CD4-positive, alpha-beta memory T cell (primary cell): ENCODE measurements around the gene TCL1B. TPM values are rescaled to one million over a fixed set of nuclear protein-coding genes. Genes with fewer than 3 reads are reported as not detected.

Experiments
- CTCF ChIA-PET: fragments of 350-600 bp; sonication (Branson Sonifier 250); formaldehyde crosslinking; loops from one replicate; lab custom pipeline; 2021; ENCODE audit warnings: inconsistent platforms; ENCODE audit not compliant: partially characterized antibody; lab: Charles Lee
- POLR2A ChIA-PET: fragments of 350-600 bp; sonication (Branson Sonifier 250); formaldehyde crosslinking; loops from one replicate; lab custom pipeline; 2021; ENCODE audit not compliant: partially characterized antibody; lab: Charles Lee
- DNase-seq, 5 donors: peaks; one replicate each; pipeline versions ENCODE4 v3.0.0 to v3.0.0-alpha.2; 2020 to 2022; ENCODE audit warnings: mixed read lengths in 1 of 5
- H3K27ac ChIP-seq: one replicate; pipeline ENCODE4 v1.7.0; 2013; ENCODE audit warnings: low read depth, low read length
- H3K27me3 ChIP-seq: 2 replicates; pipeline ENCODE4 v1.7.0; 2013; ENCODE audit warnings: mild to moderate bottlenecking, low read length, moderate library complexity; ENCODE audit not compliant: insufficient read depth
- H3K36me3 ChIP-seq: 2 replicates; pipeline ENCODE4 v1.7.0; 2013; ENCODE audit warnings: mild to moderate bottlenecking, low read length, moderate library complexity; ENCODE audit not compliant: insufficient read depth
- H3K4me1 ChIP-seq: 2 replicates; pipeline ENCODE4 v1.7.0; 2013; ENCODE audit warnings: mild to moderate bottlenecking, low read length, moderate library complexity; ENCODE audit not compliant: insufficient read depth
- H3K4me3 ChIP-seq, 2 donors: one replicate each; pipeline ENCODE4 v1.7.0; 2013; ENCODE audit warnings: low read length in 2 of 2, mild to moderate bottlenecking in 1 of 2
- H3K9me3 ChIP-seq, 2 donors: one replicate each; pipeline ENCODE4 v1.7.0; 2013; ENCODE audit warnings: low read length in 2 of 2, control low read depth in 1 of 2; ENCODE audit not compliant: control insufficient read depth in 1 of 2
- H3K27ac Mint-ChIP-seq, 7 donors: one replicate each; pipeline ENCODE4 v1.8.0; 2020 to 2021; ENCODE audit warnings: mixed read lengths in 7 of 7, mild to moderate bottlenecking in 6 of 7, inconsistent platforms in 3 of 7, moderate library complexity in 3 of 7
- H3K27me3 Mint-ChIP-seq, 2 donors: one replicate each; pipeline ENCODE4 v1.8.0; 2020 to 2021; ENCODE audit warnings: mixed read lengths in 2 of 2
- H3K36me3 Mint-ChIP-seq, 2 donors: one replicate each; pipeline ENCODE4 v1.8.0; 2020 to 2021; ENCODE audit warnings: mixed read lengths in 2 of 2, inconsistent platforms in 1 of 2, mild to moderate bottlenecking in 1 of 2
- H3K4me1 Mint-ChIP-seq, 4 donors: one replicate each; pipeline ENCODE4 v1.8.0; 2020 to 2021; ENCODE audit warnings: mixed read lengths in 4 of 4, mild to moderate bottlenecking in 1 of 4
- H3K4me3 Mint-ChIP-seq, 8 donors: one replicate each; pipeline ENCODE4 v1.8.0; 2020 to 2021; ENCODE audit warnings: mixed read lengths in 8 of 8, mild to moderate bottlenecking in 7 of 8, moderate library complexity in 6 of 8, inconsistent platforms in 3 of 8
- H3K9me3 Mint-ChIP-seq, 8 donors: one replicate each; pipeline ENCODE4 v1.8.0; 2020 to 2021; ENCODE audit warnings: mixed read lengths in 8 of 8, mild to moderate bottlenecking in 5 of 8, inconsistent platforms in 3 of 8, moderate library complexity in 1 of 8
- intact Hi-C: fragments of 100-400 bp; cut with micrococcal nuclease; formaldehyde crosslinking; loops from one replicate; pipeline ENCODE4 v1.15.1; 2023
- polyA plus RNA-seq, 2 donors: library from polyadenylated mRNA; unstranded; fragments of 300-500 nt; fragmentation: Illumina TruSeq; gene quantifications; one replicate each; pipeline ENCODE4 v1.2.3, GENCODE V29; 2021
- total RNA-seq, 2 experiments: library from RNA; stranded (reverse); gene quantifications; one replicate each; pipeline ENCODE4 v1.2.3, GENCODE V29; 2021

TCL1B gene
- total and polyA plus RNA-seq, 4 experiments from 2014 or later, result not detected

DNA sequence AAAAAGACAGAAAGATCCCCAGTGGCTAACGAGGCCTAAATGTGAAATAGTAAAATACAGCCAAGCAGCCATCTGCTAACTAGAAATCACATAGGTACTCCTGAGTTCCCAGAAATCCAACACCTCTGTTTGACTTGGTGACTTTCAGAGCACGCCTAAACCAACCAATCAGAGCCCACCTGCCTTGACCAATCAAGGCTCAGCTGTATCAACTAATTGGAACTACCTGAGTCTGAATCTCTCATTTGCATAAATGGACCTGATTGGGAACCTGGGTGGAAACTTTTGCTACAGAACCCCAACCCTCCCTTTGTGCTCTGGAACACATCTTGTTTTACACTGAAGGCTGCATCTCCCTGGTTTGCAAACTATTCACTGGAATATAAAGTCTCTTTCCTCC lies 5.1 kb upstream of the TCL1B start:
- ChIA-PET CTCF (interaction anchor here (0.7 to 1.1 kb wide), 2 partner anchors 121 to 1175 kb away, joined by 3 read pairs; no protein-coding TSS in a partner anchor), POLR2A (no interaction called here)
- H3K36me3 ChIP-seq, result no peaks in the 10 kb centered on the region
- Mint-ChIP-seq H3K4me1 (no peaks in the 10 kb centered on the region), H3K36me3 (no peaks in the 10 kb centered on the region), H3K27ac (no peak overlapping the region), H3K9me3 (no peaks in the 10 kb centered on the region), H3K4me3 (no peak overlapping the region), H3K27me3 (peaks cover 15 to 24% of the 10 kb centered on the region in 2 donors)
- DNase-seq, result no peak
- no peaks in the 10 kb centered on the region for H3K9me3 ChIP-seq
- H3K4me1 ChIP-seq, result no peaks in the 10 kb centered on the region
- intact Hi-C loops, result loop anchor here (5.0 kb wide), 1 partner anchor 239 kb away; no protein-coding TSS in a partner anchor
- no peak overlapping the region for H3K27ac ChIP-seq
- H3K27me3 ChIP-seq, result no peaks in the 10 kb centered on the region
- H3K4me3 ChIP-seq, result no peak overlapping the region

GRCh38 chr14:95683793-95684192 lies 2.4 kb upstream of the TCL1B start:
- peak in 3 of 5 donors; percentile 9 to 26 (median 13) for DNase-seq
- no peaks in the 10 kb centered on the region for H3K4me1 ChIP-seq
- H3K27me3 ChIP-seq, result no peaks in the 10 kb centered on the region
- Mint-ChIP-seq H3K4me3 (no peak overlapping the region), H3K27me3 (peaks cover 6 to 23% of the 10 kb centered on the region in 2 donors), H3K36me3 (no peaks in the 10 kb centered on the region), H3K4me1 (no peaks in the 10 kb centered on the region), H3K9me3 (no peaks in the 10 kb centered on the region), H3K27ac (no peak overlapping the region)
- H3K9me3 ChIP-seq, result no peaks in the 10 kb centered on the region
- CTCF ChIA-PET, result interaction anchor here (0.9 to 2.2 kb wide), 4 partner anchors 13 to 124 kb away, joined by 3 to 18 read pairs (median 6); no protein-coding TSS in a partner anchor
- no peak overlapping the region for H3K4me3 ChIP-seq
- intact Hi-C loops, result loop anchor here (1.0 to 5.0 kb wide), 3 partner anchors 122 to 256 kb away; no protein-coding TSS in a partner anchor
- H3K36me3 ChIP-seq, result no peaks in the 10 kb centered on the region
- POLR2A ChIA-PET, result no interaction called here
- no peak overlapping the region for H3K27ac ChIP-seq

DNA sequence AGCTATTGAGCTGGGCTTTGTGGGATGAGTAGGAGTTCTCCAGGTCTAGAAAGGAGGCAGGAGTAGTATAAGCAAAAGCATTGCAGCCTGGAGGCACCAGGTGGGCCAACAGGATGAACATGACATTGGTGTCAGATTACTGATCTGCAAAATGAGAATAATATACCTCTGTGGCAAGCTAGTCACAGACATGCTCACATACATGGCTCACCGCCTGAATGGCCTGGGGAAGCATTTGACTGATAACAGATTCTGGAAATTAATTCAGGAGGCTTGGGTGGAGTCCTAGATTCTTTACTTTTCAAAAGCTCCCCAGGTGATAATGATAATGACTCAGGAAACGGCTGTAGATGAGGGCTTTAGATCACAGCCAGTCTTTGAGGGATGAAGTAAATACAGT lies 709 bp downstream of the TCL1B start:
- H3K27ac ChIP-seq, result no peak overlapping the region
- no peaks in the 10 kb centered on the region for H3K9me3 Mint-ChIP-seq
- DNase-seq, result no peak
- no peaks in the 10 kb centered on the region for H3K9me3 ChIP-seq
- H3K36me3 Mint-ChIP-seq, result no peaks in the 10 kb centered on the region
- intact Hi-C loops, result no loop called here
- peaks cover 4 to 16% of the 10 kb centered on the region in 2 donors for H3K27me3 Mint-ChIP-seq
- H3K36me3 ChIP-seq, result no peaks in the 10 kb centered on the region
- H3K4me3 ChIP-seq, result no peak overlapping the region
- no peak overlapping the region for H3K27ac Mint-ChIP-seq
- ChIA-PET CTCF (interaction anchor here (1.1 kb wide), 1 partner anchor 24 kb away, joined by 3 read pairs; no protein-coding TSS in a partner anchor), POLR2A (interaction anchor here (0.5 kb wide), 1 partner anchor 476 kb away, joined by 3 read pairs; no protein-coding TSS in a partner anchor)
- no peak overlapping the region for H3K4me3 Mint-ChIP-seq
- H3K4me1 Mint-ChIP-seq, result no peaks in the 10 kb centered on the region
- H3K27me3 ChIP-seq, result no peaks in the 10 kb centered on the region
- H3K4me1 ChIP-seq, result no peaks in the 10 kb centered on the region

DNA sequence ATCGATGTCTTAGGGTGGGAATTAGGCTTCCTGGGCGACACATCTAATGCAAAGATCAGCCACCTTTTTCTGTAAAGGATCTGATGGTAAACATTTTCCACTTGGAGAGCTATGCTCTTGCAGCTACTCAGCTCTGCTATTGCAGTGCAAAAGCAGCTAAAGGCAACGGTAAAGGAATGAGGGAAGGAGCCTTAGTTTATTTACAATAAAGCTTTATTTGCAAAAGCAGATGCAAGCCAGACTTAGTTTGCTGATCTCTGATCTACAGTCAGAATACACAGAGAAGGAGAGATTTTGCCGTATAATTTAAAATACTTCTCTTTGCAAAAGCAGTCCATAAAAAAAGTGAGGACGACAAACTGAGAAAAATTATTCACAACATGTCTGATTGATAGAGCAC lies 3.2 kb downstream of the TCL1B start:
- Histone ChIP-seq H3K4me1 (no peaks in the 10 kb centered on the region), H3K9me3 (no peaks in the 10 kb centered on the region), H3K27ac (no peak overlapping the region), H3K27me3 (no peaks in the 10 kb centered on the region), H3K4me3 (no peak overlapping the region), H3K36me3 (no peaks in the 10 kb centered on the region)
- H3K36me3 Mint-ChIP-seq, result no peaks in the 10 kb centered on the region
- no peaks in the 10 kb centered on the region for H3K4me1 Mint-ChIP-seq
- no peaks in the 10 kb centered on the region for H3K9me3 Mint-ChIP-seq
- H3K4me3 Mint-ChIP-seq, result no peak overlapping the region
- peaks cover 10 to 14% of the 10 kb centered on the region in 2 donors for H3K27me3 Mint-ChIP-seq
- ChIA-PET POLR2A (no interaction called here), CTCF (no interaction called here)
- no peak for DNase-seq
- H3K27ac Mint-ChIP-seq, result no peak overlapping the region
- intact Hi-C loops, result no loop called here

- Histone ChIP-seq H3K4me3 (no peak overlapping the region), H3K27me3 (no peaks in the 10 kb centered on the region), H3K27ac (no peak overlapping the region), H3K4me1 (no peaks in the 10 kb centered on the region), H3K9me3 (no peaks in the 10 kb centered on the region), H3K36me3 (no peaks in the 10 kb centered on the region)
- Mint-ChIP-seq H3K9me3 (no peaks in the 10 kb centered on the region), H3K27me3 (peaks cover 10 to 14% of the 10 kb centered on the region in 2 donors), H3K27ac (no peak overlapping the region), H3K4me3 (no peak overlapping the region), H3K36me3 (no peaks in the 10 kb centered on the region), H3K4me1 (no peaks in the 10 kb centered on the region)
- ChIA-PET CTCF (no interaction called here), POLR2A (no interaction called here)
- intact Hi-C loops, result no loop called here
- no peak for DNase-seq
These were observed 4.6 kb downstream of the TCL1B start for GRCh38 chr14:95690815-95691214.

- intact Hi-C loops, result no loop called here
- Mint-ChIP-seq H3K27me3 (peaks cover 13 to 15% of the 10 kb centered on the region in 2 donors), H3K4me1 (no peaks in the 10 kb centered on the region), H3K36me3 (no peaks in the 10 kb centered on the region), H3K9me3 (peaks cover 0 to 2% (median 0%) of the 10 kb centered on the region in 8 donors), H3K4me3 (no peak overlapping the region), H3K27ac (no peak overlapping the region)
- no peak overlapping the region for H3K27ac ChIP-seq
- no peak overlapping the region for H3K4me3 ChIP-seq
- H3K9me3 ChIP-seq, result no peaks in the 10 kb centered on the region
- H3K27me3 ChIP-seq, result no peaks in the 10 kb centered on the region
- ChIA-PET POLR2A (no interaction called here), CTCF (no interaction called here)
- H3K4me1 ChIP-seq, result no peaks in the 10 kb centered on the region
- H3K36me3 ChIP-seq, result no peaks in the 10 kb centered on the region
- no peak for DNase-seq
These were observed 5.4 kb downstream of the TCL1B start for GRCh38 chr14:95691591-95691990.

GRCh38 chr14:95692109-95692508 lies 5.9 kb downstream of the TCL1B start:
- intact Hi-C loops, result no loop called here
- POLR2A ChIA-PET, result no interaction called here
- no peak overlapping the region for H3K4me3 ChIP-seq
- no peaks in the 10 kb centered on the region for H3K27me3 ChIP-seq
- Mint-ChIP-seq H3K4me3 (no peak overlapping the region), H3K4me1 (no peaks in the 10 kb centered on the region), H3K36me3 (no peaks in the 10 kb centered on the region), H3K27me3 (peaks cover 11 to 16% of the 10 kb centered on the region in 2 donors), H3K27ac (no peak overlapping the region), H3K9me3 (peaks cover 0 to 2% (median 0%) of the 10 kb centered on the region in 8 donors)
- H3K27ac ChIP-seq, result no peak overlapping the region
- H3K9me3 ChIP-seq, result no peaks in the 10 kb centered on the region
- H3K36me3 ChIP-seq, result no peaks in the 10 kb centered on the region
- no peaks in the 10 kb centered on the region for H3K4me1 ChIP-seq
- CTCF ChIA-PET, result no interaction called here
- no peak for DNase-seq
